GM18909 (cell line): ENCODE measurements around the gene ARHGAP32.
"Not testable (repeated sequence)": the region's sequence is repeated elsewhere in the genome, so short reads cannot be mapped to it uniquely, and the experiment has no call there.

Source experiments
- ATAC-seq: cut with Tn5 transposase; IDR thresholded peaks from one replicate; pipeline ENCODE4 v1.9.1; 2021; ENCODE audit warnings: mild to moderate bottlenecking; ENCODE audit not compliant: unreplicated experiment, poor library complexity

Gene ARHGAP32

DNA sequence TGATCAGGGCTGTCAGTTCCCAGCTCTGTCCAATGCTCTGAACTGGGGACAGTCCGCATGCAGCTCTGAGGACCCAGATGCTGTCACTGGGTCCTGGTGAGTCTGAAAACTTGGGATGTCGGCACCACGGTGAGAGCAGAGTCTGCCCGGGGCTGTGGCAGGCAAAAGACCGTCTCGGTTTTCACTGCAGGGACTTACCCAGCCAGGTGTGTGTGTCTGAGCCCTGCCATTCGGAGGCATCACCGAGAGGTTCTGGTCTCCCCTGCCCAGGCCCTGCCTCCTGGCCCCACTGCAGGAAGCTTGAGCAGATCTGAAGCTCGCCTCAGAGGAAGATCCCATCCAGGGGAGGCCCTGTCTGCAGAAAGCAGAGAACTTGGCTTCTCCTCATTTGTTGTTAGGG is 254.6 kb downstream of the ARHGAP32 start:
- ATAC-seq: no peak

DNA sequence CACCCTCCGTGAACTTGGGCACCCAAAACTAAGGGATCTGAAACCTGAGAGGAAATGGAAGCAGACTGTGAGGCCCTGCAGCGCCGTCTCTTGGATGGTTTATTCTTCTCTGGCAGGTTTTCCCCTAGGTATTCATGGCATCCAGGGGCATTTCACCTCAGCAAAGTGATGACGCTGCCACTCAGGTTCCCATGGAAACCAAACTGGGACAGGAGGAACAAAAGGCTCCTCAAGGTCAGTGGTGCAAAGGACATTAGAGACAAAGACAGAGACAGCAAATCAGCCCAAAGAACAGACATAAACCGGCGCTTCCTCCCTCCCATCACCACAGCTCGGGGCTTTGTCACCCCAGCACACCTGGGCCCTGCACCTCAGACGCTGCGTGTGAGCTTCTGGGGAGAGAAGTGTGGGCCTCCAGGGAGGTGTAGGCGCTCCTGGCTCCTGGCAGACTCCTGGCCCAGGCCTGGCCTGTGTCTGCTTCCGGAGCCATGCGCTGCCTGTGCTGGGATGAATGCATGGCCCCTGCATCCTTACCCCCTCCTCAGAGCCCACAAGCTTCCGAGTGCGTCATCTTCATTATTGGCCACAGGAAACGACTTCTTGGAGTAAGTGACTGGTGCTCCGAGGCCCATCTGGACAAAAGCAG is 255.4 kb downstream of the ARHGAP32 start:
- no peak for ATAC-seq

DNA sequence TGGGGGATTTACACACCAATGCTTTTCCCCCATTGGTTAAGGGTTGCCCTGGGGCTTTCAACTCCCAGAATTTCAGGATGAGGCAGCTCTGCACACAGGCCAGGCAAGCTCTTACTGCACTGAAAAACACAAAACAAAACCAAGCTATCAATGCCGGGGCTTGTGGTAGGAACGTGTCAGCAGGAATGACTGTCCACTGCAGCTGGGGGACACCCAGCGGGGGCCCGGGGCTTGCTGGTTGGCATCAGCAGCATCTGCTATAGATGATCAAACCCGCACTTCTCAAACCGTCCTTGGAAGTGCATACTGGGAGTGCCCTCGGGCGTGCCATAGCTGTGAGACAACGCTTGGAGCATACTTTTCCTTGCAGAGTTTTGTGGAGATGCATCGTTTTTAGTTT is 257.2 kb downstream of the ARHGAP32 start:
- ATAC-seq: no peak

DNA sequence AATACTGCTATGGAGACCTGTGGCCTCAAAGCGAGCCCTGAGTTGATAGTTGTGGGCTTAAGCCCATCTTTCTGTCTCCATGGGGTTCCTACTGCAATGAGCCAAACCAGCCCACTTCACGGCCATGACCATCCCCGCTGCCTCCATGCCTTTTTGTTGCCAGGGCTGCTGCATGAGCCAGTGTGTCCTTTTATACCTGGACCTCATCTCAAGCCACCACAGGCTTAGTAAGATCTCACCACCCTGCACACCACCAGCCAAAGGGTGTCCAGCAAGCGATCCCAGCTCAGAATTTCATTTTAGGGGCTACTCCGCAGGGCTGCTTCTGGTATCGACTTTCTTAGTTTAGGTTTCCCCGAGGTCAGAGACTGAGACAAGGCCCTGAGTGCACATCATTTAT is 257.8 kb downstream of the ARHGAP32 start:
- ATAC-seq: no peak

DNA sequence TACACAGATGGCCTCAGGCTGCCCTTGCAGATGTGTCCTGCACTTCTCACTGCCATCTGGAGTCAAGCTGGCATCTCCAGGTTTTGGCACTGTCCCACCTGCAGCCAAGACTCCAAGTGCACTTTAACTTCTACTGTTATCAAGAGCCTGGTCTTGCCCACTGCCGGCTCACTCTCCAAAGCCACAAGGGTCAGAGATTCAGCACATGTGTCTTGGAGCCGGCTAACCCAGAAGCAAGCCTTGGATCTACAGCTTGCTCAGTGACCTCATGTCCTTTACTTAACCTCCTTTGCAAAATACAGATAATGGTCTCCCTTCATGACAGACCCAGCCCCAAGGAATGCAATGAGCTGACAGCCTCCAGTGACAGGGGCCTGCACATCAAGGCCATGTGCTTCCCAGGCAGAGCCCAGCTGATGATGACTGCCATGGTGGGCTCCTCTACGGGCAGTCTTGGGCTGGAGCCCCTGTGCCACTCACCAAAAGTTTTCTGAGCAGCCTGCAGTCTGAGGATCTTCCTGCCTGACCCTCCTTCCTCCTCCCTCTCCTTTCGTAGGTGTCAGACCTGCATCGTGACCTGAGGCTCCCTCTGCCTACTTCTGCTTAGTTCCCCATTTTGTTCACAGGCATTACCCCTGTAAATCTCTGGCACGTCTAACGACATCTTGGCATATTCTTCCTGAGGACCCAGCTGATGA is 258.5 kb downstream of the ARHGAP32 start:
- ATAC-seq: no peak

DNA sequence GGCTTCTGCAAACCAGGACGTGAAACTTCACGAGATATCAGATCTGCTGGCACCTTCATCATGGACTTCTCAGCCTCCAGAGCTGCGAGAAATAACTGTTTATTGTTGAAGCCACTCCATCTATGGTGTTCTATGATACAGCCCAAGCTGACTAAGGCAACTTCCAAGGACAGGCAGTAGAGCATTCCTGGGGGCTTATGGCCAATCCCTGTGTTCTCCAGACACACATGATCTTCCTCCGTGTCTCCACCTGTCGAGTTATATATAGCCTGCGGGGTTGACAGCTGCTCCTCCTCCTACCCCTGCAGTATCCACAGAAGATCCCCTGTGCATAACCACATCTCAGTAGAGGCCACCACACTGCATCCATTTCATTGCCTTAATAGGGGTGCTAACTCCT is 260.5 kb downstream of the ARHGAP32 start:
- no peak for ATAC-seq

DNA sequence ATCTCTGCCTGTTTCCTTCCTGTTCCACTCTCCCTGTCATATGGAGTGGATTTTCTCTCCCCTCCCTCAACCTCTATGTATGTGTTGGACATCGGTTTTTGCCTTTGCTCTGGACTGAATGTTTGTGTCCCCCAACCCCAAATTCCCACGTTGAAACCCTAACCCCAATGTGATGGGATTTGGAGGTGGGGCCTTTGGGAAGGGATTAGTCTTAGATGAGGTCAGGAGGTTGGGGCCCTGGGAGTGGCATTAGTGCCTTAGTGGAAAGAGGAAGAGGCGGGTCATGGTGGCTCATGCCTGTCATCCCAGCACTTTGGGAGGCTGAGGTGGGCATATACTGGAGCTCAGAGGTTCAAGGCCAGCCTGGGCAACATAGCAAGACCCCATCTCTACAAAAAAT is 261.1 kb downstream of the ARHGAP32 start:
- ATAC-seq: no peak

DNA sequence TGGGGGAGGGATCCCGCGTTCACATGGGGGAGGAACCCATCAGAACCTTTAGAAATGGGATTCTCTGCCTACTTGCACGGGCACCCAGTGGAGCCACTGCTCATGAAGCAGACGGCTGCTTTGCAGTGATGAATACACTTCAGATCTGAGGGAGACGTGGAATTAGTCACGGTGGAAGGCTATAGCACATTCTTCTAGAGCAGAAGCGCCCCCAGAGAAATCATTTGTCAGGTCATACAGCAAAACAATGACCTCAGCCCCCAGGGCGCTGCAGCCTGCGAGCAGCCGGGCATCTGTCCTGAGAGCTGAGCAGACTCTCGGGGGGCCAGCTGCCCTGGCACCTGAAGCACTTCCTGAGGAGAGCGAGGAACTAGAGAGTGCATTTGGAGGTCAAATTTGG is 262.1 kb downstream of the ARHGAP32 start:
- ATAC-seq: no peak

DNA sequence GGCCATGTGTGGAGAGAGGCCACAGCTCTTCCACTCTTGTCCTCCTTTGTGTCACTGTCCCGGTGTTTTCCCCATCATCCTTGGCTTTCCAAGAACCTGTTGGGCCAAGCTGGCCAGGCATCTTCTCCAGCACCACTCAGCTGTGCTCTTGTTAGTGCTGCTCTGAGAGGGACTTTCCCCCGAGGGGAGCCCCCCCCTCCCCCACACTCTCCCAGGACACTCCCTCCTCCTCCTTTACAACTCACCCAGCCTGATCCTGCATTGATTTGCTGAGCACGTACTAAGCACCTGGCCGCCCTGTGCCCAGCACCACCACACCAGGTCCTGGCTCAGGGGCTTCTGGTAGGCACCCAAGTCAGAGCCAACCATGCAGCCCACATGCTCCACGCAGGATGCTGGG is 262.7 kb downstream of the ARHGAP32 start:
- ATAC-seq: no peak

DNA sequence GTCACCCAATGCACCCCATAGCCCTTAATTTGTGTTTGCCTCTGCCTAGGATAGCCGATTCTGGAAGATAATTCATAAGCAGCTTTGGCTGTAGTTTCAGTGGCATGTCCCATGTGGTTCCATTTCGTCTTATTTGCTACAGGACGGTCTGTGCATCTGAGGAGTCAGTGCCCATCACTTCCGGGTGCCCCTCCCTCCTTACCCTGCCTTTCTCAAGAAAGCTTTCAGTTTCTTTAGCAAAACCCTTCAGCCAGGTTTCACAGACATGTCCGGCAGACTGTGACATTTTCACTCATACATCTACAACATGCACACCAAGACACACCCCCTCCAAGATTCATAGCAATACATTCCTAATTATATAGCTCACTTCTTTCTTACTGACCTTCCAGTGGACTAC is 263.7 kb downstream of the ARHGAP32 start:
- peak; percentile 99 for ATAC-seq

DNA sequence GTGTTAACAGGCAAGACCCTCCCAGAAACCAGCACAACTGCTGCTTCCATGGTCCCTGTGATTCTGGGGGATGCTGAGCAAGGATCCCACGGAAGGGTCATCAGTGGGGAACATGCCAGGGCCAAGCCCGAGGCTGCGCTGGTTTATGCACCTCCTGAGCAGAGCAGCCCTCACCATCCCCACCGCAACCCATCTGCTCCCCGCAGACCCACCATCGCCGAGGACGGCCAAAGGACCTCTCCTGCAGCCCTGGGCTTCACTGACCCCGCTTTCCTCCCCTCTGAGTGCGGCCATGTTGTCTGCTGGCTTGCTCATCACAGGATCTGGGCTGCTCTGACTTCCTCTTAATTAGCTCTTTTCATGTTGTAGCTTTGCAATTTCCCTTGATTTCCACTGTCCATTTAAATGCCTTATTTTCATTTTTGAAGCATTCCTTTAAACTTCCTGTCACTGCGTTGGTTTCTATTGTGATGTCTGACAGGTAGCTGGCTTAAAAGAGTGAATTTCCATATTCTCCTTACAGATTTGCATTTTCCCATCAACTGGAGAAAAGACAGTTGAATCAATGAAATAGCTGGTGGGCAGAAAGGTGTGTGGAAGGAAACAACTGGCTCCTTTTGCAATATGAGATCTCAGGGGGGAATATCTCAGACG is 264.3 kb downstream of the ARHGAP32 start:
- no peak for ATAC-seq

DNA sequence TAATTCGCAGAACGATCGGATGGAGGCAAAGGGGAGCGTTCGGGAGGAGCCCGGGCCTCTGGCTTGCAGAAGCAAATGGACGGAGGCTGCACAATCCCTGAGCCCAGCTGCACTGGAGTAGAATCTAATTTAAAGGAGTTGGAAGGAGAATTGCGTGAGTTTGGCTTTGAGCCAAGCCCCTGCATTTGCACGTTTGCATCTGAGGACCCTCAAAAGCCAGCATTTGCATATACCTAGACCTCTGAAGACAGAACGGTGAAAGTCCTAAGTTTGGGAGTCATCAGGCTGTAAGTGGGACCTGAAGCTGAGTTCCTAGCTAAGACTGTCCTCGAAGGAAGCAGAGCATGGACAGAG is 265.0 kb downstream of the ARHGAP32 start:
- ATAC-seq: no peak

DNA sequence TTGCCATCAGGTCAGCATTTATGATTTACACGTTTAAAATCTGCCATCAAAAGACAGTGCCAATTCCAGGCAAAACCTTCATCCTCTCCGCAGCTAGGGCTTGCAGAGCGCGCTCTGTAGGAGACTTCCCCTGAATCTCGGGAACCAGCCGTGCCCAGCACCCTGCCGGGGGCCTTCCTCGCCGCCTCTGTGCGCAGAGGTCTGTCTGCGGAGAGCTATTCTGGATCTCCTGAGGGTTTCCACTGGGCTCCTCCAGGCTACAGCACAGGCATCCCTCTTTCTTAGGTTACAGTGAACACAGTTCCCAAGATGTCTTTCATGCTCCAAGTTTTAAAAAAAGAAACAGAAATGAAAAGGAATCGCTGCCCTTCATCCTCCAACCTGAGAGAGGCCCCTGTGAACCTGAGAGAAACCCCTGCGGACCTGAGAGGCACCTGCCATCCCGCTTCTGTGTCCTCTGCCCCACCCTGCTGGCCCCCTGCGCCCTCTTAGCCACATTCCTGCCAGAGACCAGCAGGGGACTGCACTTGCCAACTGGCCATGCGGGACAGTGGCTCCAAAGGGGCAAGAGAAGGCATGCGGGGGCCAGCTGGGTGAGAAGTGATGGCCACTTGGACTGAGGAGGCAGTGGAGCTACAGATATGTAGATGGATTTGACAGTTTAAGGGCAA is 265.6 kb downstream of the ARHGAP32 start:
- ATAC-seq: no peak

DNA sequence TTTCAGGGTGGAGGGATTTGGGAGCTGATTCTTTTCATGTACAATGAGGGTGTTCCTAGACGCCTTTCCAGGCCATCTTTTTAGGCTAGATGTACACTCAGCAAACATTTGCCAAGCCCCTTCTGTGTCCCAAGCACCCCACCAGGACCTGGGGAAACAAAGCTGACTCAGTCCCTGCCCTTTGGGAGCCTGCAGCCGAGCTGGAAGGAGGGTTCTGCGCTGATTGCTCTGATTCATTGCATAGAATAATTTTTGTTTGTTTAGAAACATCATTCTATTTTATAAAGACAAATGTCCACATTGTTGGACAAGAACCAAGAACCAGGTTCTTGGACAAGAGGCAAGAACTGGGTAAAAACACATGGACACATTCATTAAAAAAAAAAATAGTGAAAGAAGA is 266.1 kb downstream of the ARHGAP32 start:
- ATAC-seq: no peak

DNA sequence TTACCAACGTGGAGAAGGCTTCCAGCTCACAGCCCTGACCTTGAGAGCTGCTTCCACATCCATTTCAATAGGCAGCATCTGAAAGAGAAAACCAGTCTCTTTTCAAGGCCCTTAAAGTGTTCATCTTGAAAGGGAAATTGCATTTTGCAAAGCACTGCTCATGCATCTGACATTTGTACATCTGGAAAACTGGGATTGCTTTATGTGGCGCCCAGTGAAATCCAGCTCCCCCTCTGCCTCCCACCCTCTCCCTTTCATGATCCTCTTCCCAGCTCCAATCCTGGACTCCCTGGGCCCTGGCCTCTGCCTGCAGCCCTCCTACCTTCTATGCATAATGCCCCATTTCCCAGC is 266.9 kb downstream of the ARHGAP32 start:
- ATAC-seq: no peak

DNA sequence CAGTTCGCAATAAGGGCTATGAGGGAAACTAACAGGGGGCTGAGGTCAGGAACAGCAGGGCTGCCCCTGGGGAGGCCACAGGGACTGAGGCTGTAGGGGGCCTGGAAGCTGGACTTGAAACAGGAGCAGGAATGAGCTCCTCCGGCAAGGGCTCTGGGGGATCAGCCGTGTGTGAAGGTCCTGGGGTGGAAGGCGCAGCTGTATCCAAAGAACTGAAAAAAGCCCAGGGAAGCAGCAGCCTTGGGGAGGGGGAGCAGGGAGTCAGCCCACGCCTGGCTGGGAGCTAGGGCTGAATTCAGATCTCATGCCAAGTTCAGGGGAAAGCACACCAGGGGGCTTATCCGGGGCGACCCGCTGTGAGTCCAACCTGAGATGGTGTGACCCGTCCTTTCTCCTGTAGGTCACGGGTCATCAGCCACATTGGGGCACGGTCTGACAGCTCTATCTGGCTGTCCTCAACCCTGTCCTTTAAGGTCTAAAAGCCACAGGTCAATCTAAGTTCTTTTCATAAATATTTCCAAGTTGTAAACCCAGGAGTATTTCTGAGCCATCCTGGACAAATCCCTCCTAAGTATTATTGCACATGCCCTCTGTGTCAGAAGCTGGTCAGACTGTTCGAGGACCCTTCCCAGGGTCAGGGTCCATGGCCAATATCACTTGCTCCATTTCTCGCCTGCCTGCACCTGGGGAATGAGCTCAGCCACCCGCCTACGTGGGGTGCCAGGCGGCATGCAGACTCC is 267.4 kb downstream of the ARHGAP32 start:
- ATAC-seq: no peak

DNA sequence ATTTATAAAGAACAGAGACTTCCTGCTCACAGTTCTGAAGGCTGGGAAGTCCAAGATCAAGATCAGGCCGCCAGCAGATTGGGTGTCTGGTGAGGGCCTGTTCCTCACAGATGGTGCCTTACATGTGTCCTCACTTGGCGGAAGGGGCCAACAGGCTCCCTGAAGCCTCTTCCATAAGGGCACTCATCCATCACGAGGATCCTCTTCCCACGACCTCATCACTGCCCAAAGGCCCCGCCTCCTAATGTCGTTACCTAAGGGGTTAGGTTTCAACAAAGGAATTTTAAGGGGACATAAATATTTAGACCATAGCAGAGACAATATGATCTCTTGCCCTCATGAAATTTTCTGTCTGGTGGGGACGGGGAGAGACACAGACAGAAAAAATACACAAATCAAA is 268.0 kb downstream of the ARHGAP32 start:
- no peak for ATAC-seq

DNA sequence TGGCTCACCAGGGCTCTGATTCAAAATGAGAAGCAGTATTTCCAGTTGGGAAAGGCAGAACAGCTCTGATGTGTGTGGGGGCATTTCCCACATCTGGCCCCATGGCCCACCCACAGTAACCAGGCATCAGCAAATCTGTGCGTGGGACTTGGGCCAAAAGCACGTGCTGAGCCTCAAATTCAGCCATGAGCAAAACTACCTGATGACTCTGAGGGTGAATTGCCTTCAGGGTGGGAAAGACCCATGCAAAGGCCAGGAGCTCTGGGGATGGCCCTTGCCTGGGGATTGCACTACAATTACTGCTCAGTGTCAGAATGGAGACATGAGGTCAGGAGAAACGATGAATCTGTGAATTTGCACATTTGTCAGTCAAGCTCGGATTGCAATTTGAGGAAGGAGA is 270.3 kb downstream of the ARHGAP32 start:
- ATAC-seq: no peak

DNA sequence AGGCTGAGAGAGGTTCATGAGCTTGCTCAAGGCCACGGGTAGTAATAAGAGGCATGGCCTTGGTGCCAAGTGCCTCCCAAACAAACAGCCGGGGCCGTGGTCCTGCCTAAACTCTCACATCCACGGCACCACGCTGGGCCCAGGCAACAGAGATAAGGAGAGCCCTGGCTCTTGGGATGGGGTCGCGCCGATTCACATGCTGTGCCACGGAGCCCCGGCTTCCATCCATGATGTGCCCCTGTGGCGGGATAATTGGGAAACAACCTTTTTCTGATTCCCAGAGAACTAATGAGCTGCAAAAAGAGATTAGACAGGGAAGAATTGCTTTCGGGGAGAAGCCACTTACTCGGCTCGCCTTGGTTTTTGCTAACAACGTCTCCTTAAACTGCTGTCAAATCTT is 271.5 kb downstream of the ARHGAP32 start:
- ATAC-seq: no peak

DNA sequence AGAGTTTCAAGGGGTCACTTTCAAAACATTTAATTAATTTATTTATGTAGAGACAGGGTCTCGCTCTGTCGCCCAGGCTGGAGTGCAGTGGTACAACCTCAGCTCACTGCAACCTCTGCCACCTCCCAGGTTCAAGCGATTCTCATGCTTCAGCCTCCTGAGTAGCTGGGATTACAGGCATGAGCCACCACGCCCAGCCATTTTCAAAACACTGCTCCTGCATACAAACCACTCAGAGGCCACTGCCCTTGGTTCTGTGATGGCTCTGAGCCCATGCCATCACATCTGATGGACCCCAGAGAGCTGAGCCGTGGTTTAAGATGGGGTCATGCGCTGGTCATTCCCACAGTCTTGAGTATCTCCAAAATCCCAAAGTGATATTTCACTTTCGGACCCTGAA is 272.5 kb downstream of the ARHGAP32 start:
- ATAC-seq: not testable (repeated sequence)

DNA sequence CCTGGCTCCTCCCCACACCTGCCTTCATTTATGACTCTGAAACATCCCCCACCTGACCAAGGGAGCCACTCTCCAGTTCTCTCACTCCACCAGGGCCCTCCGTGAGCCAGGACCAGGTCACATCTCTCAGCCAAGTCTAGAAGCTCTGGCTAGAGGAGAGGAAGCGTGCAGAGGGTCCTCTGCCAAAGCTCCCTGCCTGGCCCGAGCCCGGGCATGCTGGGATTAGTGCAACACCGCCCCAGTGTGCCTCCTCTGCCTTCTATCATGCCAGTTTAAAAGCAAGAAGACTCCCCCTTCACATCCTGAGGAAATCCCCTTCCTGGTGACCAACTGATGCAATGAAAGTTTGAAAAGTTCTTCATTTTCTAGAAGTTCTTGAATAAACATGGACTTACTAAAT is 272.9 kb downstream of the ARHGAP32 start:
- ATAC-seq: no peak
